Measurements from ENCODE around the gene ADSL.

DNA sequence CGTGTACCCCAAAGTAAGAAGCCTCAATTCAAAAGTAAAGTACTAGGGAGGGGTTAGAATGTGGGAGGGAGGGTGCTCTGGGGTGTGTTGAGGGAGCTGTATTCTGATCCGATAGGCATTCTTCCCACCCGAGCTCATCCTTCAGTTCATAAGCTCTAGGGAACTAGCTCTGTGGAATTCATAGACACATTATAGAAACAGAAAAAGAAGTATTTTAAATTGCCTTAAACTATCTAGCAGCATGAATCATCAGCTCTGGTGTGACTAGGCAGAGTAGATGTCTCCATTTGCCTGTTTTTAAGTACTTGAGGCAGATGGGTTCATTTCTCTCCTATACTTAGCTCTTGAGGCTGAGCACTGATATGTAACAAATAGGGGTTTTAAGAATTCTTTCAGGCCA is 16.8 kb downstream of the ADSL start:
- TF ChIP-seq, protein P1, sequence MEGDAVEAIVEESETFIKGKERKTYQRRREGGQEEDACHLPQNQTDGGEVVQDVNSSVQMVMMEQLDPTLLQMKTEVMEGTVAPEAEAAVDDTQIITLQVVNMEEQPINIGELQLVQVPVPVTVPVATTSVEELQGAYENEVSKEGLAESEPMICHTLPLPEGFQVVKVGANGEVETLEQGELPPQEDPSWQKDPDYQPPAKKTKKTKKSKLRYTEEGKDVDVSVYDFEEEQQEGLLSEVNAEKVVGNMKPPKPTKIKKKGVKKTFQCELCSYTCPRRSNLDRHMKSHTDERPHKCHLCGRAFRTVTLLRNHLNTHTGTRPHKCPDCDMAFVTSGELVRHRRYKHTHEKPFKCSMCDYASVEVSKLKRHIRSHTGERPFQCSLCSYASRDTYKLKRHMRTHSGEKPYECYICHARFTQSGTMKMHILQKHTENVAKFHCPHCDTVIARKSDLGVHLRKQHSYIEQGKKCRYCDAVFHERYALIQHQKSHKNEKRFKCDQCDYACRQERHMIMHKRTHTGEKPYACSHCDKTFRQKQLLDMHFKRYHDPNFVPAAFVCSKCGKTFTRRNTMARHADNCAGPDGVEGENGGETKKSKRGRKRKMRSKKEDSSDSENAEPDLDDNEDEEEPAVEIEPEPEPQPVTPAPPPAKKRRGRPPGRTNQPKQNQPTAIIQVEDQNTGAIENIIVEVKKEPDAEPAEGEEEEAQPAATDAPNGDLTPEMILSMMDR (conservative IDR thresholded peaks at IDR 0.05): no peak
- no peak for TF ChIP-seq ZFX (IDR thresholded peaks at IDR 0.05)

All from C4-2B (cell line).